Testis (tissue), 2 donors: ENCODE measurements around the gene AQP3.

Source experiments
- POLR2A ChIP-seq: fragments of 450-650 bp; IDR thresholded peaks from one replicate; pipeline ENCODE4 v1.6.1; 2017; ENCODE audit warnings: antibody characterized with exemption, mild to moderate bottlenecking, moderate library complexity
- TF ChIP-seq, protein P1 (sequence below), 3 experiments: fragments of 450-650 bp in 2 of 3; fragments of 200-600 bp in 1 of 3; sonication (generic) in 1 of 3; IDR thresholded peaks; one replicate each; pipeline ENCODE4 v1.5.1; 2016 to 2019; ENCODE audit warnings: antibody characterized with exemption in 3 of 3, mild to moderate bottlenecking in 2 of 3, moderate library complexity in 1 of 3

DNA sequence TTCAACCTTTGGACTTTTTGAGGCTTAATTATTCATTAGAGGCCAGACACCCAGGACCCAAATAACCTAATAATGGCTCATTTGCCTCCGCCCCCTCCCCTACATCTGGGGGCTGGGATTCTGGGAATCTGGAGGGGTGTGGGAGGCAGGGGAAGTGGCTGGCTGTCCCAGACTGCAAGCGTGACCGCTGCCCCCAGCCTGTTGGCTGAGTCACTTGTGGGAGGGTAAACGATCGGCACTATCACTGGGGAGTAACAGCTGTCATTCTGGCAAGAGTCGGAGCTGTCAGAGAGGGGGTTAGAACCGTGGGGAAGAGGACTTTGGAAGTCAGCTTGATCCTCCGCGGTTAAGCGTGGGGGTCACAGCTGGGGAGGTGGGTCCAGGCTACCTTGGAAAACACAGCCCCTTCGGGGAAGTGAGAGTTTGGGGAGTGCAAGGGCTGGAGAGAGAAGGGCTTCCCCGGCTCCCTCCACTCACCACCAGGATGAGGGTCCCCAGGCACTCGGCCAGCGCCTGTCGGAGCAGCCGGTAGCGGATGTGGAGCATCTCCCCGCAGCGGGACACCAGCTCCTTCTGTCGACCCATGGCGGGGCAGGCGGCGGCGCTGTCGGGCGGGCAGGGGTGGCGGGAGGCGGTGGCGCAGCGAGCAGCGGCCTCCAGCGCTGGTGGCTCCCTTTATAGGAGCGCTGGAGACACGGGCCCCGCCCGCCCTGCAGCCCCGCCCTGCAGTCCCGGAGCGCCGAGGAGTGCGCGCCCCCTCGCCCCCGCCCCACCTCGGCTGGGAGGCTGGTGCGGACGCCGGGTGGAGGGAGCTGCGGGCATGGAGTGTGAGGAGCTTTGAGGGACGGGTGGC lies at the start of gene AQP3:
- TF ChIP-seq, protein P1, sequence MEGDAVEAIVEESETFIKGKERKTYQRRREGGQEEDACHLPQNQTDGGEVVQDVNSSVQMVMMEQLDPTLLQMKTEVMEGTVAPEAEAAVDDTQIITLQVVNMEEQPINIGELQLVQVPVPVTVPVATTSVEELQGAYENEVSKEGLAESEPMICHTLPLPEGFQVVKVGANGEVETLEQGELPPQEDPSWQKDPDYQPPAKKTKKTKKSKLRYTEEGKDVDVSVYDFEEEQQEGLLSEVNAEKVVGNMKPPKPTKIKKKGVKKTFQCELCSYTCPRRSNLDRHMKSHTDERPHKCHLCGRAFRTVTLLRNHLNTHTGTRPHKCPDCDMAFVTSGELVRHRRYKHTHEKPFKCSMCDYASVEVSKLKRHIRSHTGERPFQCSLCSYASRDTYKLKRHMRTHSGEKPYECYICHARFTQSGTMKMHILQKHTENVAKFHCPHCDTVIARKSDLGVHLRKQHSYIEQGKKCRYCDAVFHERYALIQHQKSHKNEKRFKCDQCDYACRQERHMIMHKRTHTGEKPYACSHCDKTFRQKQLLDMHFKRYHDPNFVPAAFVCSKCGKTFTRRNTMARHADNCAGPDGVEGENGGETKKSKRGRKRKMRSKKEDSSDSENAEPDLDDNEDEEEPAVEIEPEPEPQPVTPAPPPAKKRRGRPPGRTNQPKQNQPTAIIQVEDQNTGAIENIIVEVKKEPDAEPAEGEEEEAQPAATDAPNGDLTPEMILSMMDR (IDR thresholded peaks at IDR 0.05), result peak; percentile 8 to 20 (median 14)
- no peak for TF ChIP-seq POLR2A
